Measurements from ENCODE around the gene HIGD2A.
A peak's percentile ranks its signal among the peaks of the same experiment; 100 is the strongest.

The HIGD2A gene

GRCh38 chr5:176388444-176389134 is at the start of gene HIGD2A, which contains the start of gene NOP16:
Gene HIGD2A (plus strand): TSS chr5:176388751. CDS start chr5:176388820, 69 bp downstream.
Gene NOP16 (minus strand): TSS chr5:176388598. CDS start chr5:176388539, 59 bp downstream.
- DNase-seq (ENCODE audit: low read depth, low spot score) = peak; percentile 99

- no peak for DNase-seq (ENCODE audit: low read depth, low spot score)
Observed at GRCh38 chr5:176339304-176339703, 49.2 kb upstream of the HIGD2A start.

GRCh38 chr5:176341325-176342157 is 47.0 kb upstream of the HIGD2A start:
- no peak for DNase-seq (ENCODE audit: low read depth, low spot score)

GRCh38 chr5:176342158-176342483 is 46.4 kb upstream of the HIGD2A start:
- no peak for DNase-seq (ENCODE audit: low read depth, low spot score)

GRCh38 chr5:176342766-176343458 is 45.6 kb upstream of the HIGD2A start:
- no peak for DNase-seq (ENCODE audit: low read depth, low spot score)

GRCh38 chr5:176350416-176350815 is 38.1 kb upstream of the HIGD2A start:
- DNase-seq (ENCODE audit: low read depth, low spot score) = no peak

- DNase-seq (ENCODE audit: low read depth, low spot score) = no peak
Observed at GRCh38 chr5:176352116-176352878, 36.3 kb upstream of the HIGD2A start.

GRCh38 chr5:176353533-176353932 is 35.0 kb upstream of the HIGD2A start:
- DNase-seq (ENCODE audit: low read depth, low spot score) = no peak

- no peak for DNase-seq (ENCODE audit: low read depth, low spot score)
Observed at GRCh38 chr5:176355400-176356178, 33.0 kb upstream of the HIGD2A start.

GRCh38 chr5:176356179-176356566 is 32.4 kb upstream of the HIGD2A start:
- DNase-seq (ENCODE audit: low read depth, low spot score) = no peak

- DNase-seq (ENCODE audit: low read depth, low spot score) = no peak
Observed at GRCh38 chr5:176359658-176360057, 28.9 kb upstream of the HIGD2A start.

- no peak for DNase-seq (ENCODE audit: low read depth, low spot score)
Observed at GRCh38 chr5:176360894-176361436, 27.6 kb upstream of the HIGD2A start.

GRCh38 chr5:176361437-176362232 is 26.9 kb upstream of the HIGD2A start, which contains the start of gene KIAA1191:
Gene KIAA1191 (minus strand): TSS chr5:176361764. CDS start chr5:176359508, 2,256 bp downstream.
- DNase-seq (ENCODE audit: low read depth, low spot score) = peak; percentile 87

GRCh38 chr5:176362233-176362490 is 26.4 kb upstream of the HIGD2A start:
- DNase-seq (ENCODE audit: low read depth, low spot score) = no peak

- DNase-seq (ENCODE audit: low read depth, low spot score) = no peak
Observed at GRCh38 chr5:176364765-176365350, 23.7 kb upstream of the HIGD2A start.

- DNase-seq (ENCODE audit: low read depth, low spot score) = peak; percentile 28
Observed at GRCh38 chr5:176365351-176366231, 23.0 kb upstream of the HIGD2A start, which contains the start of gene ARL10. Gene ARL10 (plus strand): TSS chr5:176365487. CDS start chr5:176365564, 77 bp downstream.

GRCh38 chr5:176366232-176366894 is 22.2 kb upstream of the HIGD2A start:
- DNase-seq (ENCODE audit: low read depth, low spot score) = no peak

GRCh38 chr5:176368726-176369125 is 19.8 kb upstream of the HIGD2A start:
- no peak for DNase-seq (ENCODE audit: low read depth, low spot score)

Measured in activated CD4-positive, CD25-positive, alpha-beta regulatory T cell treated with anti-CD3 and anti-CD28 coated beads, Interleukin-2, amount 50 U/mL, for 16 hours (primary cell).